Right ventricle myocardium inferior (tissue), 1 donor: ENCODE data around the gene SCN4A. TPM values are rescaled to one million over a fixed set of nuclear protein-coding genes. Genes with fewer than 3 reads are reported as not detected.

ENCODE experiments used
- total RNA-seq: library from RNA; stranded (reverse); fragmentation: NEBNext Ultra II Directional; extraction: Animal tissue kit (Norgen Biotek cat#: 25700); gene quantifications from one replicate; pipeline ENCODE4 v1.2.1, GENCODE V29; 2021
- donor health status: DM: no; HTN: yes; CAD: no; lungs with severe emphysema.

Gene SCN4A
- total RNA-seq, 1 donor from 2014 or later: 0.32 TPM

Other genes starting within 250 kb of the SCN4A start
- 13.3 TPM for gene STRADA, start 231.1 kb downstream of the SCN4A start, total RNA-seq
- 90.5 TPM for gene CCDC47, start 199.3 kb downstream of the SCN4A start, total RNA-seq
- gene DDX42, start 198.7 kb downstream of the SCN4A start, total RNA-seq: 45.9 TPM
- gene PSMC5, start 145.5 kb downstream of the SCN4A start, total RNA-seq: 145 TPM
- gene FTSJ3, start 145.3 kb downstream of the SCN4A start, total RNA-seq: 34.2 TPM
- 29.2 TPM for gene SMARCD2, start 130.2 kb downstream of the SCN4A start, total RNA-seq
- gene CSH2, start 99.2 kb downstream of the SCN4A start, total RNA-seq: not detected
- not detected for gene GH2, start 91.0 kb downstream of the SCN4A start, total RNA-seq
- gene CSH1, start 76.3 kb downstream of the SCN4A start, total RNA-seq: not detected
- not detected for gene CSHL1, start 61.7 kb downstream of the SCN4A start, total RNA-seq
- gene GH1, start 54.1 kb downstream of the SCN4A start, total RNA-seq: not detected
- gene CD79B, start 40.6 kb downstream of the SCN4A start, total RNA-seq: 6.9 TPM
- gene PRR29, start 25.4 kb upstream of the SCN4A start, total RNA-seq: 0.51 TPM
- gene ICAM2, start 47.7 kb upstream of the SCN4A start, total RNA-seq: 38.0 TPM
- gene ERN1, start 157.2 kb upstream of the SCN4A start, total RNA-seq: 7.1 TPM